Measurements from ENCODE around the gene PKIG.

The PKIG gene

GRCh38 chr20:44596876-44597275, 14.5 kb downstream of the PKIG start:
- H3K27me3 ChIP-seq (ENCODE audit: control insufficient read depth in 1 of 2, insufficient read depth in 2 of 2, low read length in 2 of 2) = no peaks in the 10 kb centered on the region
- H3K9ac ChIP-seq (ENCODE audit: low read length in 2 of 2) = no peak overlapping the region
- no peak overlapping the region for H3K4me3 ChIP-seq (ENCODE audit: low read length in 2 of 2)
- peak overlapping the region; percentile 70 for H3K27ac ChIP-seq (ENCODE audit: low read length)
- H3K9me3 ChIP-seq (ENCODE audit: control insufficient read depth in 2 of 2, low read length in 2 of 2) = no peaks in the 10 kb centered on the region
- H3K4me1 ChIP-seq (ENCODE audit: control insufficient read depth, insufficient read depth, low read length) = peaks cover 72% of the 10 kb centered on the region
- H3K36me3 ChIP-seq (ENCODE audit: control insufficient read depth in 2 of 2, insufficient read depth in 2 of 2, low read length in 2 of 2) = peaks cover 3 to 7% of the 10 kb centered on the region in 2 donors

DNA sequence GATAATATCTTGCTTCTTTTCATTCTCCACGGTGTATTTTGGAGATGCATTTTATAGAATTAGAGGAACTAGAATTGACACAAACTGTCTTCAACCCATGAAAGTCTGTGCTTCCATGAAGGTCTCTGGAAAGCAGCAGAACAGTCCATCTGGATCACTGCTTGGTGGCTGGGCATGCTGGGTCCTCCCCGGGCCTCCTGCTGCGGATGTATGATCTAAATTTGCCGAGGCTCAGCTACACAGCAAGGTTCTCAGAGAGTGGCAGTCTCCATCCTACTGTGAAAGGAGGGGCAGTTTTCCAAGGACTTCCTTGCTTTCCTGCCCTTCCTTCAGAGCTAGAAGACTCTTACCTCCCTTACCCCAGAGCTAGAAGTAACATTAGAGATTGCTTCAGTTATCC, 15.1 kb downstream of the PKIG start:
- H3K9me3 ChIP-seq (ENCODE audit: control insufficient read depth in 2 of 2, low read length in 2 of 2) = no peaks in the 10 kb centered on the region
- peak overlapping the region; percentile 70 for H3K27ac ChIP-seq (ENCODE audit: low read length)
- peaks cover 76% of the 10 kb centered on the region for H3K4me1 ChIP-seq (ENCODE audit: control insufficient read depth, insufficient read depth, low read length)
- no peaks in the 10 kb centered on the region for H3K27me3 ChIP-seq (ENCODE audit: control insufficient read depth in 1 of 2, insufficient read depth in 2 of 2, low read length in 2 of 2)
- peaks cover 0 to 3% of the 10 kb centered on the region in 2 donors for H3K36me3 ChIP-seq (ENCODE audit: control insufficient read depth in 2 of 2, insufficient read depth in 2 of 2, low read length in 2 of 2)
- no peak overlapping the region for H3K9ac ChIP-seq (ENCODE audit: low read length in 2 of 2)
- H3K4me3 ChIP-seq (ENCODE audit: low read length in 2 of 2) = no peak overlapping the region

DNA sequence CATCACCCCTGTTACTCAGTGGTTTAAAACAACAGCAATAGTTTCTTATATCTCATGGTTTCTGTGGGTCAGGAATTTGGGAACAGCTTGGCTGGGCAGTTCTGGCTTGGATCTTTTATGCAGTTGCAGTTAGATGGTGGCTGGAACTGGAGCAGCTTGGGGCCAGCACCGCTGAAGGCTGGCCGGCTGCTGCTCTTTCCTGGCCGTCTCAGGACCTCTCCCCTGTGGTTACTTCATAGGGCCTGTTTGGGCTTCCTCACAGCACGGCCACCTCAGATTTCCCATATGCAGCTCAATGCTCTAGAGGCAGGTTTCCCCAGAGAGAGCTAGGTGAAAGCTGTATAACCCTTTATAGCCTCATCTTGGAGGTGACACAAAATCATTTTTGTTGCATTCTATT, 15.6 kb downstream of the PKIG start:
- Histone ChIP-seq H3K27me3 (ENCODE audit: control insufficient read depth in 1 of 2, insufficient read depth in 2 of 2, low read length in 2 of 2) (no peaks in the 10 kb centered on the region), H3K36me3 (ENCODE audit: control insufficient read depth in 2 of 2, insufficient read depth in 2 of 2, low read length in 2 of 2) (peaks cover 0 to 3% of the 10 kb centered on the region in 2 donors), H3K9ac (ENCODE audit: low read length in 2 of 2) (no peak overlapping the region), H3K4me1 (ENCODE audit: control insufficient read depth, insufficient read depth, low read length) (peaks cover 76% of the 10 kb centered on the region), H3K9me3 (ENCODE audit: control insufficient read depth in 2 of 2, low read length in 2 of 2) (no peaks in the 10 kb centered on the region), H3K27ac (ENCODE audit: low read length) (peak overlapping the region; percentile 70), H3K4me3 (ENCODE audit: low read length in 2 of 2) (no peak overlapping the region)

DNA sequence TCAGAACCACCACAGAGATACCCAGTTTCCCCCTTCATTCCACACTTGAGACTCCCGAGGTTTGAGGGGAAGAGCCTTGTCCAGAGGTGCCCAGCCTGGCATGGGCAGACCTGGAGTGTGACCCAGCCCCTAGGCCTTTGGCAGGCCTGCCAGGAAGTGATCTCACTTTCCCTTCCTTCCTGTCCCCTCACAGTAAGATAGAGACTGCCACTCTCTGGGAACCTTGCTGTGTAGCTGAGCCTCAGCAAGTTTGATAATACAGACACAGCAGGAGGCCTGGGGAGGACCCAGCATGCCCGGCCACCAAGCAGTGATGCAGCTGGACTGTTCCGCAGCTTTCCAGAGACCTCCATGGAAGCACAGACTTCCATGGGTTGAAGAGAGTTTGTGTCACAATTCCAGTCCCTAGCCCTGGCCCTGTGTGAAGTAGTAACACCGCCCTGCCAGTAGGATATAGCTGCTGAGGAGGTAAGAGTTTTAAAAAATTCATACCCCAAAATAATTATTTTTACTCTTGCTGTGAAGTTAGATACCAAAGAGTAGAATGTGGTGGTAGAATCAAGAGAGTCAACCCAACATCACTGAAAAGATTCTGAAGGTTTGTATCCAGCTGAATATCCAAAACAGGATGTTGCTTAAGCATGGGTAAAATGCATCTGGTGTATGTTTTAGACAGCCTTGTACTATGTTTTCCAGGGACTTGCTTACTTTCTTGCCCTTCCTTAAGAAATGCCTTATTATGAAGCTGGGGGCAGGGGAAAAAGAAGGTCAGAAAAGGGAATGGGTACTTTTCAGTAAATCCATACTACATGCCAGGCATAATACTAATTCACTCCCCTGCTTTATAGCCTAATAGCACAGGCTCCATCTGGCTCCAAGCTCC, 16.3 kb downstream of the PKIG start:
- peaks cover 78% of the 10 kb centered on the region for H3K4me1 ChIP-seq (ENCODE audit: control insufficient read depth, insufficient read depth, low read length)
- H3K36me3 ChIP-seq (ENCODE audit: control insufficient read depth in 2 of 2, insufficient read depth in 2 of 2, low read length in 2 of 2) = peaks cover 0 to 3% of the 10 kb centered on the region in 2 donors
- no peak overlapping the region for H3K4me3 ChIP-seq (ENCODE audit: low read length in 2 of 2)
- H3K9ac ChIP-seq (ENCODE audit: low read length in 2 of 2) = no peak overlapping the region
- H3K27ac ChIP-seq (ENCODE audit: low read length) = peak overlapping the region; percentile 70
- H3K27me3 ChIP-seq (ENCODE audit: control insufficient read depth in 1 of 2, insufficient read depth in 2 of 2, low read length in 2 of 2) = no peaks in the 10 kb centered on the region
- no peaks in the 10 kb centered on the region for H3K9me3 ChIP-seq (ENCODE audit: control insufficient read depth in 2 of 2, low read length in 2 of 2)

DNA sequence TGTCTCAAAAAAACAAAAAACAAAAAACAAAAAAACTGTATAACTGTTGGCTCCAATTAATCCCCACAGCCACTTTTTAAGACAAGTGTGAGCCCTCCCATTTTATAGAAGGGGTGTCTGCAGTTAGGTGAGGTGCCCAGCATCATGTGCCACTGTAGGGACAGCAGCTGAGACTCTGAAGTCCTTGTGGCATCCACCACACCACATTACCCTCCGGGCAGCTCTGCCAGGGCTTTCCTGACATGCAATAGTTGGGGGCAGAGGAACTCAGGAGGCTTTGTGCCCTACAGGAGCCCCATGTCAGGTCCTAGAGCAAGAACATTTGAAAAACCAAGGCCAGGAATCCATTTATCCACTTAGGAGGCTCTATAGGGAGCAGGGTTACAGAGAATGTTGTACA, 17.3 kb downstream of the PKIG start:
- Histone ChIP-seq H3K4me3 (ENCODE audit: low read length in 2 of 2) (peak overlapping the region in 1 of 2 donors; percentile 15), H3K27ac (ENCODE audit: low read length) (peak overlapping the region; percentile 85), H3K9ac (ENCODE audit: low read length in 2 of 2) (peak overlapping the region in 1 of 2 donors; percentile 21), H3K36me3 (ENCODE audit: control insufficient read depth in 2 of 2, insufficient read depth in 2 of 2, low read length in 2 of 2) (peaks cover 0 to 3% of the 10 kb centered on the region in 2 donors), H3K4me1 (ENCODE audit: control insufficient read depth, insufficient read depth, low read length) (peaks cover 71% of the 10 kb centered on the region), H3K9me3 (ENCODE audit: control insufficient read depth in 2 of 2, low read length in 2 of 2) (no peaks in the 10 kb centered on the region), H3K27me3 (ENCODE audit: control insufficient read depth in 1 of 2, insufficient read depth in 2 of 2, low read length in 2 of 2) (no peaks in the 10 kb centered on the region)

GRCh38 chr20:44600301-44600700, 17.9 kb downstream of the PKIG start:
- Histone ChIP-seq H3K4me3 (ENCODE audit: low read length in 2 of 2) (peak overlapping the region in 1 of 2 donors; percentile 55), H3K4me1 (ENCODE audit: control insufficient read depth, insufficient read depth, low read length) (peaks cover 65% of the 10 kb centered on the region), H3K36me3 (ENCODE audit: control insufficient read depth in 2 of 2, insufficient read depth in 2 of 2, low read length in 2 of 2) (peaks cover 0 to 3% of the 10 kb centered on the region in 2 donors), H3K27ac (ENCODE audit: low read length) (peak overlapping the region; percentile 85), H3K9ac (ENCODE audit: low read length in 2 of 2) (peak overlapping the region in 1 of 2 donors; percentile 21), H3K27me3 (ENCODE audit: control insufficient read depth in 1 of 2, insufficient read depth in 2 of 2, low read length in 2 of 2) (no peaks in the 10 kb centered on the region), H3K9me3 (ENCODE audit: control insufficient read depth in 2 of 2, low read length in 2 of 2) (no peaks in the 10 kb centered on the region)

- peaks cover 0 to 3% of the 10 kb centered on the region in 2 donors for H3K36me3 ChIP-seq (ENCODE audit: control insufficient read depth in 2 of 2, insufficient read depth in 2 of 2, low read length in 2 of 2)
- H3K27ac ChIP-seq (ENCODE audit: low read length) = peak overlapping the region; percentile 85
- peak overlapping the region in 1 of 2 donors; percentile 51 for H3K9ac ChIP-seq (ENCODE audit: low read length in 2 of 2)
- H3K4me3 ChIP-seq (ENCODE audit: low read length in 2 of 2) = peak overlapping the region; percentile 17 to 55
- H3K4me1 ChIP-seq (ENCODE audit: control insufficient read depth, insufficient read depth, low read length) = peaks cover 62% of the 10 kb centered on the region
- H3K9me3 ChIP-seq (ENCODE audit: control insufficient read depth in 2 of 2, low read length in 2 of 2) = no peaks in the 10 kb centered on the region
- no peaks in the 10 kb centered on the region for H3K27me3 ChIP-seq (ENCODE audit: control insufficient read depth in 1 of 2, insufficient read depth in 2 of 2, low read length in 2 of 2)
Observed at GRCh38 chr20:44600758-44601201, 18.4 kb downstream of the PKIG start.

DNA sequence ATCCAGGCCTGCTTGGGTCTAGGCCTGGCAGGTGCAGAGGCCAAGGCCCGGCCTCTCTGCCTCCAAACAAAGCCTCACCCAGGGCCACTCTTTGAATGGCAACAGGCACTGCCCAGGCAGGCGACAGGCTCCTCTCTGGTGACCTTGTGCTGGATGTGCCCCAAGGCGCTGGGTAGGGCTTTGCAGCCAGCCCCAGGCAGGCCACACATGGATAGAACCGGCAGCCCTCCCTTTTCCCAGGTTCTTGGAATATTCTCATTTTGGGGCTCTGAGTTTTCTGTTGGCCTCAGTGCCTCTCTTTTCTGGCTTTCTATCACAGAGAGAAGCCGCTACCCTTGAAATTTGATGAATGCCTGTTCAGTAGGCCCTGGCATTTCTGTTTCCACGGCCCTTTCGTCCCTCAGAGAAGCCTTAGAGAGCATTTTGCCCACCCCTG, 18.9 kb downstream of the PKIG start:
- Histone ChIP-seq H3K27me3 (ENCODE audit: control insufficient read depth in 1 of 2, insufficient read depth in 2 of 2, low read length in 2 of 2) (no peaks in the 10 kb centered on the region), H3K9me3 (ENCODE audit: control insufficient read depth in 2 of 2, low read length in 2 of 2) (no peaks in the 10 kb centered on the region), H3K4me1 (ENCODE audit: control insufficient read depth, insufficient read depth, low read length) (peaks cover 57% of the 10 kb centered on the region), H3K27ac (ENCODE audit: low read length) (peak overlapping the region; percentile 85), H3K36me3 (ENCODE audit: control insufficient read depth in 2 of 2, insufficient read depth in 2 of 2, low read length in 2 of 2) (no peaks in the 10 kb centered on the region), H3K4me3 (ENCODE audit: low read length in 2 of 2) (peak overlapping the region; percentile 17 to 55), H3K9ac (ENCODE audit: low read length in 2 of 2) (peak overlapping the region; percentile 6 to 51)

DNA sequence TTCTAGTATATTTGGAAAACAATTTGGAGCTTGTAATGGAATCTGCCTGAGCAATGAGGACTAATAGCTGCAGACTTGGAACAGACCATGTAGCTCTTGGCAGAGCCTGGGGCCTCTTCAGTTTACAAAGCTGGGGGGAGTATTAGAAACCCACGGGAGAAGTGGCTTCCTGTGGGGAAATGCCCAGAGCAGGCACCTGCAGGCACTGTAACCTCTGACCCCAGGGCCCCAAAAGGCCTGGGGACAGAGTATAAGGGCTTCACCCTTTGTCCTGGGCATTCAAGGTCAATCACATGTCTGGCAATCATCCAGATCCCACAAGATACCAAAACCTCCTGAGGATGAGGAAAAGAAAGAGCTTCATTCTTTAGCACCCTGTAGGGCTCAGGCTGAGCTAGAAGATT, 19.4 kb downstream of the PKIG start:
- H3K27ac ChIP-seq (ENCODE audit: low read length) = peak overlapping the region; percentile 85
- peak overlapping the region in 1 of 2 donors; percentile 21 for H3K9ac ChIP-seq (ENCODE audit: low read length in 2 of 2)
- H3K9me3 ChIP-seq (ENCODE audit: control insufficient read depth in 2 of 2, low read length in 2 of 2) = no peaks in the 10 kb centered on the region
- no peaks in the 10 kb centered on the region for H3K27me3 ChIP-seq (ENCODE audit: control insufficient read depth in 1 of 2, insufficient read depth in 2 of 2, low read length in 2 of 2)
- no peaks in the 10 kb centered on the region for H3K36me3 ChIP-seq (ENCODE audit: control insufficient read depth in 2 of 2, insufficient read depth in 2 of 2, low read length in 2 of 2)
- peak overlapping the region in 1 of 2 donors; percentile 29 for H3K4me3 ChIP-seq (ENCODE audit: low read length in 2 of 2)
- H3K4me1 ChIP-seq (ENCODE audit: control insufficient read depth, insufficient read depth, low read length) = peaks cover 54% of the 10 kb centered on the region

DNA sequence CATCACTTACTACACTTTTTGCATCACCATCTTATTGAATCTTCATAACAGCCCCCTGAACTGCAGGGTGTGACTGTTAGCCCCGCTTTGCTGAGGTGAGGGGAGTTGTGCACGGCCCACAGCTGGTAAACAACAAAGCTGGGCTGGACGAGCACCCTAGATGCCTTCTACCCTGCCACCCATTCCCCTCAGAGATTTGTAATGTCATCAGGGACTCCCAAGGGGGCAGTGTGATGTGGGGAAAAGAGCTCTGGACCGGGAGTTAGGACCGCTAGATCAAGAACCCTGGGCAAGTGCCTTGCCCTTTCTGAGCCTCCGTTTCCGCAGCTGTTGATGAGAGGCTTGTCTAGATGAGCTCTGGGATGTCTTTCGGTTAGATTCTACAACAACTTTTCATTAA, 20.9 kb downstream of the PKIG start:
- peak overlapping the region; percentile 18 for H3K27ac ChIP-seq (ENCODE audit: low read length)
- H3K4me3 ChIP-seq (ENCODE audit: low read length in 2 of 2) = no peak overlapping the region
- H3K27me3 ChIP-seq (ENCODE audit: control insufficient read depth in 1 of 2, insufficient read depth in 2 of 2, low read length in 2 of 2) = no peaks in the 10 kb centered on the region
- no peaks in the 10 kb centered on the region for H3K9me3 ChIP-seq (ENCODE audit: control insufficient read depth in 2 of 2, low read length in 2 of 2)
- H3K36me3 ChIP-seq (ENCODE audit: control insufficient read depth in 2 of 2, insufficient read depth in 2 of 2, low read length in 2 of 2) = no peaks in the 10 kb centered on the region
- H3K9ac ChIP-seq (ENCODE audit: low read length in 2 of 2) = no peak overlapping the region
- peaks cover 42% of the 10 kb centered on the region for H3K4me1 ChIP-seq (ENCODE audit: control insufficient read depth, insufficient read depth, low read length)
